NCI-H526 treated with DMSO at 0.1 percent for 48 hours (cell line): ENCODE data around the gene KIF21B.
"Not testable (repeated sequence)": the region's sequence is repeated elsewhere in the genome, so short reads cannot be mapped to it uniquely, and the experiment has no call there.

ENCODE experiments used
- DNase-seq: peaks from one replicate; lab custom pipeline; 2025; lab: John Stamatoyannopoulos, UW

KIF21B gene

DNA sequence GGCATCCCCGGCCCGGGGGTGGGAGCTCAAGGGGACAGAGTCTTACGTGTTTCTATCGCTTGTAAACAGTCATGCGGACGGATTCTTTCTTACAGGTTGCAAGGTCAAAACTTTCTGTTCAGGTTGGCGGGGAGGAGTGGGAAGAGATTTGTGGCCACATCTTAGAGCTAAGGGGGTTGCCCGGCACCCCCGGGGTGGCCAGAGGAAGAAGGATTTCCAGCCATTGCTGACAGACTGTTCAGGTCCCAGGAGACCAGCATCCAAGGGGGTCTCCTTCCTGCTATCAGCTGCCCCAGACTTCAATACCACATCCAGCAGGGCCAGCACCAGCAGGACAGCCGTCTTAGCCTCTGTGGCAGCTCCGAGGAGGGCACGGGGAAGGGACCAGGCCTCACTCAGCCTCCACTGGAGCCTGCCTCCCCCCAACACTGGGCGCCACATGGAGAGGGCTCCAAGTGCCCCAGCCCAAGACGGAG, 52.0 kb downstream of the KIF21B start:
- DNase-seq: no peak

DNA sequence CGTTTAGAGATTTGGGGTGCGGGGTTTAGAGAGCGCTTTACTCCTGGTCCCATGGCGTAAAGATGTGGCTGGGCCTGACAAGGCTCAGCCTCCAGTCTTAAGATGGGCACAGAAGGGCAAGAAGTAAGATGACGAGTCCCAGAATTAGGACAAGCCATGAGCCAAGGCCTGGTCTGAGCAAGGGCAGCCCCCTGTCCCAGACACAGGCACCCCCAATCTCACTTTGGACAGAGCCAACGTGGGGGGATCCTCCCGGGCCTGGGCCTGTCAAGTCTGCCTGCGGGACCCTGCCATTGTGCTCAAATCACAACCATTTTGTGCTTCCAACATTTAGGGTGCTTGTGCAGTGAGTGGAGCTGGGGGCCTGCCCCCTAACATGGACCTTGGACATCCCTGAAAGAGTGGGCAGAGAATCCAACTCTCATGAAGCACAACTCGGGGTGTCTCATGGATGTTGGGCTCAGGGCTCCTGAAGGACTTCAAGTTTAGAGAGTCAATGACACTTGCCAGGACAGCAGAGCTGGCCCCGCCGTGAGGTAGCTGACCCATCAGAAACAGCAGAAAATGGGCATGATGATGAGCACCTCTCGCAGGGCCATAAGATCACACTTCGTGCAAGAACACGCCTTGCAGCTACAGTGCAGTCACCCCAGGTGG, 52.6 kb downstream of the KIF21B start:
- no peak for DNase-seq

DNA sequence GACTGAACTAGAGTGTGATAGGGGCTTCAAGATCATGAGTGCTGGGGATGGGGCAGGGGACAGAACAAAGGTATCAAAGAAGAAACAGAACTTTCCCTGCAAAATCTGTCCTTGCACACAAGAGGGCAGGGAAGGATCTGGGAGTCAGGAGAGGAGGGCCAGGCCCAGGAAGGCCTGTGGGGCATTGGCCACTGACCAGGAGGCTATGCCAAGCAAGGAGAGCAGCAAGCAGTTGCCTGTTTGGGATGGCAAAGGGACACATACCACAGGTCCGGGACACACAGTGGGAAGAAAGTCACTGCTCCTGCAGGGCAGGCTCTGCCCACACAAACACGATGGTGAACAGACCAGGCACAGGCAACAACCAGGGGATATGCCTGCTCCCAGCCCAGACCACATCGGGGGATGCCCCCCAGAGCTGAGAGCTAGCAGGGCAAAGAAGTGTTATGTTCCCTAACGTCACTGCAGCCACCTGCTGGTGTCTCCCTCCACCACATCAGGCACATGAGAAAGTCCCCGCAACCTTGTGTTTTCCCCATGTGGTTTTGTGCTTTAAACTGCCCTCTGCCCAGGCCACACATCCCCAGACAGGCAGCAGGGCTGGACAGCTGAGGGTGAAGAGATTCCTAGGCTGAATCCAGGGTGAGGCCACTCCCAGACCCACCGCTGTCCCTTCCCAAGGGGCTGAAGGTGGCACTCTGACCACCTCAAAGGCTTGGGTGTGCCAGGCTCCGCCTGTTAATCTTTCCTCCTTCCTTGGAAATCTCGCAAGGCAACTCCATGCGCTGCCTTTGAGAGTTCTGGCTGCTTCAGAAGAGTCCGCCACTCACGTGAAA, 53.6 kb downstream of the KIF21B start:
- DNase-seq: no peak

DNA sequence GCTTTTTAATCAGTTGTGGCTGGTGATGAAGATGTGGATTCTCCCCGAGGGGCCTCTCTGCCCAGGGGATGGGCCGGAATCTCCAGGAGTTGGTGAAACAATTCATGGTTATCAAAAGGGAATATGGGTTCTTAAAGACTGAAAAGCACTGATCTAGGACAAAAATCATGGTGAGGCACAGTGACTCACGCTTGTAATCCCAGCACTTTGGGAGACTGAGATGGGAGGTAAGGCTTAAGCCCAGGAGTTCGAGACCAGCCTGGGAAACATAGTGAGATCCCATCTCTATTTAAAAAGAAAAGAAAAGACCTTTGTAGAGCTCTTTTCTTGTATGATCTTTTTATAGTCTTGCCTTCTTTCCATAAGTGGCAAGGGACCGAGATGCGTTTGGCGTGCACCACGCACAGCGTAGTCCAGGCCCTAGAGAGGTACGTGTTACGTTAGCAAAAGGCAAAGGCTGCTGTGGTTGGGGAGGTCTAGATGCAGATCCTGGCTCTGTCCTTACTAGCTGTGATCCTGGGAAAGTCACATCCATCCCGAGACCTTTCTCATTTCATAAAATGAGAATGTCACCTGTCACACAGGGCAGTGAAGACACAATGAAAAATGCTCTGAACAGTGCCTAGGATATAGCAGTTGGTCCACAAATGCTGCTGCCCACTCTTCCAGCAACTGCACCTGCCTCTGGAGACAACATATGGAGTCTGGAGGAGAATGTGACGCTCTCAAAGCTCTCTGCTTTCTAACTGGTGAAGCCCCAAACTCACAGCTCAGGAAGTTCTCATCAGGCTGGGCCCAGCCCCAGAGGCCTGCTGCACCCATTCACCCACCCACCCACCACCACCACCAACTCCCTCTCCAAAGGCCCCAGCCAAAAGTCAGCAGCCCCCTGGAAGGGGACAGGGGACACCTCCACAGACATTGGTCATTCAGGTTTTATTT, 54.8 kb downstream of the KIF21B start:
- DNase-seq: no peak

DNA sequence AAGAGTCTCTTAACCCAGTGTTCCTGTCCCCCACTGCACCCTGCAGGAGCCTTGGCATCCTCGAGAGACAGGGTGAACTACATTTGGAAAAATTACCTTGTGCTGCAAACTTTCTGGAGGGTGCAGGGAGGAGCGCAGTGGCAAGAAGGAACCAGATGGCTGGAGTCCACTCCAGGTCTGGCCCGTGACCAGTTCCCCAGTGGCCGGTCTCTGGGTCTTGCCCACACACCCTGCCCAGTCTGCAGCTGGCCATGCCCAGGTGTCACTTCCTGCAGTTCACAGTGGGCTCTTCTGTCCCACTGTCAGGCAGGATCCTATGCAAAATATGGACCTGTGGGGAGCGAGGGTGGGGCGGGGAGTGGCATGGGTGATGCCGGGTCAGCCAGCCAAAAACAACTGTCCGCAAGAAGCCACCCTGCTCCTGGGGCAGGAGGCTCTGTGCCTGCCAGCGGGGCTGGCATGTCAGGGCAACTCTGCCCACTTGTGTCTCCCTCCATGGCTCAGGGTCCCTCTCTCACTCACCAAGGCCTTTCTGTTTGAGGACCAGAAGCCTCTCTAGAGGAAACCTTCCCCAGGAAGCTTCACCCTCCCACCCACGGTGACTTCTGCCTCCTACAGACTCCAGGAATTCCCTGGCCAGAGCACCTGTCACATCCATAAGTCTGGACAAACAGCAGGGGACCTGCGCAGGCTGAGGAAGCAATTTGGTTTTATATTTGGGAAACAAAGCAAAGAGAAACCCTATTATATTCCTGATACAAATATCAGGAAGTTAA, 55.6 kb downstream of the KIF21B start:
- no peak for DNase-seq

DNA sequence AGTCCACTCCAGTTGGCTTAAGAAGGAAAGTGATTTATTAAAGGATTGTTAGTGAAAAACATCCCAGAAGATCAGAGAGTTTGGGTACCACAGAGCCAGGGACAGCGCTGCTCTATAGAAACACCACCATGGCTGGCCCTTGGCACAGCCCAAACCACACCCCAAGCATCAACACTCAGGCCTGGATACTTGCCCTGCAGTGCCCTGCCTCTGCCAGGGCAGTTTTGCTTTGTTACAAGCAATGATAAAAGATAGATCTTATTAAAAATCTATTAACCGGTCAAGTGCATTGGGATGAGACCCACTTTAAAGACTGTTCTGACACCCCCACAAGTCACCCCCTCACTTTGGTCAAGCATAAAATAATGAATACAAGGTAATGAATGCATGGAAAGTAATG, 56.6 kb downstream of the KIF21B start:
- no peak for DNase-seq

DNA sequence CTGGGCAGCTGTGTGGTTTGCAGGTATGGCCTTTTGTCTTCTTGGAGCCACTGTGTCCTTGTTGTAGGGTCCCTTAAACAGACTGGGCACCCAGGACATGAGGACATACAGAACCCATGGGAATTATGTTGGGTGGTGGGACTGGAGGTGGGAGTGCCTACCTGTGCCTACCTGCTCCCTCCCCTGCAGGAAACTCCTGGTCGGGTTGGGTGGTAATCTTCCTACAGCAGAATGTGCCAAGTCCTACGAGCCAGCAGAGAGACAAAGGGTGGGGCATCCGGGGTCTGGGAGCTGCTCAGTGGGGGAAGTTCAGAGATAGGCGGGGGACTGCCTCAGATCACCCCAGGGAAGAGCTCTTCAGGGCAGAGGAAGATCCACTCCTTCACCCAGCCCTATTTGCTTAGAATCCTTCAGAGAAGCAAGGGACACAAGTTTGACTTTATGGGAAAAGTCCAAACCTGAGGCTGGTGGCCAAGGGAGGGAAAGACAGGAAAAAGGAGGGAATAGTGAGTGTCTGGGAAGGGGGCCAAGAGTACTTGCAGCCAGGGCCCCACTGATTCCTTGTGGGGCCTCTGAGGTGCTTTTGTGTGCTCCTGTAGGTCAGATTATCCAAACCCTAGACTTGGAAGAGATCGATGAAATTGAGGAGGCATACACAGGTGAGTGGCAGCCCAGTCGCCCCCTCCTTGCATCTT, 58.3 kb downstream of the KIF21B start:
- DNase-seq: no peak

DNA sequence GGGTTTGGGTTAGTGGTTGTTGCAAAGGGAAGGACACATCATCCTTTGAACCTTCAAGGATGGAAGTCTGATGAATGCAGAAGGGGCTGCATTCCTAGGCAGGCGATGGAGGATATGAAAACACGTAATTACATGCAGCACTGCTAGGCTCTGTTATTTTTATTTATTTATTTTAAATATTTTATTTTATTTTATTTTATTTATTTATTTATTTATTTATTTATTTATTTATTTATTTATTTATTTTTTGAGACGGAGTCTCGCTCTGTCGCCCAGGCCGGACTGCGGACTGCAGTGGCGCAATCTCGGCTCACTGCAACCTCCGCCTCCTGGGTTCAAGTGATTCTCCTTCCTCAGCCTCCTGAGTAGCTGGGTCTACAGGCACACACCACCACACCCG, 59.6 kb downstream of the KIF21B start:
- not testable (repeated sequence) for DNase-seq

DNA sequence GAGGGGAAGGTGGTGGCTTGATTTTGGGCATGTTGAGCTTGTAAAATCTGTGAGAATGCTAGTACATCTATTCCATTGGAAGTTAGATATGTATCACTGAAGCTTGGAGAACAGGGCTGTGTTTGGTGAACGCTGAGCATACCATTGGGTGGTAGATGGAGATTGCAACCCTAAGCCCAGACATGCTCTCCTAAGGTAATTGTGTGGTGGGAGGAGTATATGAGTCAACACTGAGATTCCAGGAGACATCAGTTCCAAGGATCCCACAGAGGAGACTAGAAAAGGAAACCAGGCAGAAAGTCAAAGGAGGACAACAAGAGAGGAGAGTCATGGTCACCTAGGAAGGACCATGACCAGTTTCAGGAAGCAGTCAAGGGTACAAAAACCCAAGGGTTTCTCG, 60.4 kb downstream of the KIF21B start:
- no peak for DNase-seq

DNA sequence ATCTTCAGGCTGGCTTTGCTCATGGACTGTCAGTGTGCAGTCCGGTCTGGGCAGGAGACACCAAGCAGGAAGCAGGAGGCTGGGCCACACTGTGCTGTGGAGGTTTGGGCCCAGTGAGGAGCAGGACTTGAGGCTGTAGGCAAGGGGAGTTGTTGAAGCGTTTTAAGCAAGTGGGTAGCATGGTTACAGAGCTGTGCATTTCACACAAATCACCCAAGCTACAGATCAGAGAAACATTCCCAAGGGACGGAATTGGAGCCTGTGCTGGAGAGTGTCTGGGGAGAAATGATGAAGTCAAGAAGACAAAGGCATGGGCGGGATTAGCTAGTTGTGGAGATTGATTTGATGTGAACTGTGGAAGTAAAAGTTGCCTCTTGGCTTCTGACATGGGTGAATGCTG, 60.9 kb downstream of the KIF21B start:
- DNase-seq: no peak

DNA sequence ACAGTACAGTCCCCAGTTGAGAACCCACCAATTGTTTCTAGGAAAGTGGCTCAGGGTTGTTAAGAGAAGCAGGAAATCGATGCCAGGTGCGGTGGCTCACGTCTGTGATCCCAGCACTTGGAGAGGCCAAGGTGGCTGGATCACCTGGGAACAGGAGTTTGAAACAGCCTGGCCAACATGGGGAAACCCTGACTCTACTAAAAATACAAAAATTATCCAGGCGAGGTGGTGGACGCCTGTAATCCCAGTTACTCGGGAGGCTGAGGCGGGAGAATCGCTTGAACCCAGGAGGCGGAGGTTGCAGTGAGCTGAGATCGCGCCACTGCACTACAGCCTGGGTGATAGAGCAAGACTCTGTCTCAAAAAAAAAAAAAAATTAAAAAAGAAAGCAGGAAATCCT, 61.4 kb downstream of the KIF21B start:
- DNase-seq: not testable (repeated sequence)

DNA sequence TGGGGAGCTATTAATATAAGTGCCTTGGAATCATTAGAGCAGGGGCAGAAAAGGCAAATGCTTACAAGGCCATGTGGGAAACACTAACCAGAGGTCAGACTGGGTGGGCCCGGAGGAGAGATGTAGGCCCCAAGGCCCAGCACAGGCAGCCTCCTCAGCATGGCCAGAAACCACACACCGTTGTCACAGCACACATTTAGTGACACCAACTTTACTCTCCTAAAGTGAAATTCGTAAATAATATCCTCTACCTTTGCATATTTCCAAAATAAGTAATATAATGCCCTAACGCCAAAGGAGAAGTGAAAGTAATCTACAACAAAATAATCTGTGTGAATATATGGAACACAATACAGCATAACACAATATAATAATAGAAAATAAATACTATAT, 62.6 kb downstream of the KIF21B start:
- no peak for DNase-seq

DNA sequence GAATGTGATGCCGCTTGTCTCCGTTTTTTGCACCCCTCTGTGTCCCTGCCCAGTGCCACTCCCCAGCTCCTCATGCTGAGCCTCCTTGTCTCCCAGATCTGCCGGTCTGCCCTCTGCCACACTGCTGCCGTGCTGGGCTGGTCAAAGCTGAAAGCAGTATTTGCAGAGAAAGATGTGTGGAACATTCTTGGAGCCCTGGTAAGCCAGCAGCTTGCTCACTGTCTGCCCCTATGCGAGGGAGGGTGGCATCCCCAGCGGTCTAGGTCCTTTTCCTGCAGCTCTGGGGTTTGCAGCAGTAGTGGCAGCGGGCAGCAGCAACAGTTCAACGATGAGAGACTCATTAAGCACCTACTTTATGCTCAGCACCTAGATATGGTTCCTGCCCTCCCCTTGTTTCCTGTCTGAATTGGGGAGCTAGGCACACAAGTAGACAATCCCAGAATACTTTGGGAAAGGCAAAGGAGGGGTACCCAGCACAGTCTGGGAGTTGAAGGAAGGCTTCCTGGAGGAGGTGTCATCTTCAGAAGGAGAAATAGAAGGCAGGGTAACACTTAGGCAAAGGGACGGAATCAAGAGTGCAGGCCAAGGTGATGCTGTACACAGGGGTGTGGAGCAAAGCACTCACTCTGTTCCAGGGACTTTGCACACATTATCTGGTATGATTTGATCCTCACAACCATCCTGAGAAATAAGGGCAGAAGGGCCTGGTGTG, 63.1 kb downstream of the KIF21B start:
- DNase-seq: no peak

DNA sequence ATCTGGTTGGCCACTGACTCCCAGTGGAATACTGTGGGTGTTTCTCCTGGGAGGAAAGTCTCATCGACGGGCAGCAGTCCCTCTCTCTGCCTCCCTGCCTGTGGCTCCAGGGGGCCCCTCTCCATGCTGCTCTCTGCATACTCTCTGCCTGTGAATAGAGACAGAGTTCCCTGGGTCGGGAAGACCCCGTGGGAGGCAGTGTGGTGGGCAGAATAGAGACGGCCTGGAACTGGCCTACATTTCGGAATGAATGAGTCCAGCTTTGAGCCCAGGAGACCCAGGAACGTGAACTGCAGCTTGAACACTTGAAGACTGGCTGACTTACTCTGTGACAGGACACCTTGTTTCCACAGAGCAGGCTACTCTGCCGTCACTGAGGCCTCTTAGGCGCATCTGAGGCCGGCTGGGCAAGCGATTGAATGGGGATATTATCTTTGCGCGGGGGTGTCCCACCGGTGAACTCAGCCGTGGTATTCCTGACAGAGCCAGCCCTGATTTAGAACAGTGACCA, 64.0 kb downstream of the KIF21B start:
- DNase-seq: no peak

DNA sequence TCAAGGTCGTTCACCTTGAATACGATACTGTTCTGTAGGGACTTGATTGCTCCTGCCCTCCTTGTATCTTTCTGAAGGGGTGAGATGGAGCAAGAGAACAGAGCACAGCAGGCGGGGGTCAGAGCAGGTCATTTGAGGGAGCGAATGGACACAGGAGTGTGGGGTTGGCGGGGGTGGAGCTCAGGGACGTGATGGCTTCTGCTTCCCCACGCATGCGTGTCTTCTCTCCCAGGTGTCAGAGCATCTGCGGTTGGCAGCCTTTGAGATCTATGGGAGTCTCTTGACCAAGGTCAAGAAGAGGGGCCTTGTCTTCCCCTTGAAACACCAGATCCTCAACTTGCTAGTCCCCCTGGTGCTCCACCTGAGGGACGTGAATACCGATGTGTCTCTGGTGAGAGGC, 64.9 kb downstream of the KIF21B start:
- no peak for DNase-seq

DNA sequence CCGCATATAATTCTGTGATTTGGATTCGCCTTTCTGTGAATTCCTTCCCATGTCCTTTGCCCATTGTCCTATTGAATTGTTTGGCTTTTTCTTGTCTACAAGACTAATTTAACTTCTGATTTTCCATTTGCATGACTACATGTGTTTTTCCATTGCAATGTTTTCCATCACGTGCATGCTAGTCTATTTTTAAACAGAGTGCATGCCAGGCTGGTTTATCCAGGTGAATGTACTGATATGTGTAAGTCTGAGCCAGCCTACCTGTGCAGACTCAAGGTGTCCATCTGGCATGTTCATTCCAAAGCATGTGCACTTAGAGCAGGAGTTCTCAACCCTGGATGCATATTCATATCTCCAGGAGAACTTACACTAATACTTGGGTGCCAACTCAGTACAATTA, 69.1 kb downstream of the KIF21B start:
- DNase-seq: no peak

DNA sequence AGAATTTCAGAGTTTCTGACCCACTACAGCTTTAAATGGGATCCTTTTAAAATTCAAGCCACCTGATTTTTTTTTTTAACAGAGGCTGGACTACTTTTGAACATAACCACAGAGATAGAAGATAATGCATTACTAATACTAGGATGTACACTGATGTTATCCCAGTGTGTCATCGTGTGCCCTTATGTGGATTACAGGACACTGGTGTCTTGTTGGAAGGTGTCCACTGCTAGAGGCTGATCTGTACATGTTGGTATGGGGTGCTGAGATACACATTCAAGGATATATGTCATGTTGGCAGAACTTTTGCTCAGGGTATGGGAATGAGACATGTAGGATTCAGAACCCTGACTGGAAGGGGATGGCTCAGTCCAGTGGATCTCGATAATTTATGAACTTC, 72.5 kb downstream of the KIF21B start:
- DNase-seq: no peak

DNA sequence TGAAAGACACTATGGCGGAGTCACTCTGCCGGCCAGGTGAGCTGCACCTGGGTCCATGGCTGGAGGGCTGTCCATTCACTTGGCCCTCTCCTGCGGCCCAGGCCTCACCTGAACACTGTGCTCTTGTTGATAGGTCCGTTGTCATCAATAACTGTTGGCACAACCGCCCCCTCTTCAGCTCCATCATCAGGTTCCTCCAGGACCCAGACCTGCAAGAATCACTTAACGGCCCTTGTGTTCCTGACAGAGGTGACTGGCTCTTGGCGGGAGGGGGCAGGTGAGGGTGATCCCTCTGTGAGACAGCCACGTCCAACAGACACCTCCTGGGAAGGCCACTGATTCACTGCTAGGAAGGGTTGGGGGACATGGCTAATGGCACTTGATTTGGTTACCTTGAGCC, 73.9 kb downstream of the KIF21B start:
- no peak for DNase-seq

DNA sequence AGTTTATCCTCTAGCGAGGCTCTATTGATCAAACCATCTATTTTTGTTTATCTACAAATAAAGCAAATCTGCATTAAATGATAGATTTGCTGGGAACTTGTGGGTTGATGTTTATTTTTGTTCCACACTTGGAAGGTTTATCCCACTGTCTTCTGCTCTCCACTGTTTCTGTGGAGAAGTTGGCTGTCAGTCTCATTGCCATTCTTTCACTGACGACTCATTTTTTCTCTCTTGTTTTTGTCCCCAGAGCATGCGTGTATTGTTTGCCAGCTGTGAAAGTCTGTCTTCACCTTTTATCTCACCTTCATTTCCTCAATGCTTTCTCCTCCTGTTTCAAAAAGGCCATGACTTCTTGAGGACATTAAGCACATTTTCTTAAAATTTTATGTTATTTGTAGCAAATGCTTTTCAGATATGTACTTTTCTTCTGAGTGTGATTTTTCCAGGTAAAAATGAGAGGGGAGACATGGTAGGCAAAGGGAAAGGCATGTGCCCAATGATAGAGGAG, 76.4 kb downstream of the KIF21B start:
- no peak for DNase-seq

DNA sequence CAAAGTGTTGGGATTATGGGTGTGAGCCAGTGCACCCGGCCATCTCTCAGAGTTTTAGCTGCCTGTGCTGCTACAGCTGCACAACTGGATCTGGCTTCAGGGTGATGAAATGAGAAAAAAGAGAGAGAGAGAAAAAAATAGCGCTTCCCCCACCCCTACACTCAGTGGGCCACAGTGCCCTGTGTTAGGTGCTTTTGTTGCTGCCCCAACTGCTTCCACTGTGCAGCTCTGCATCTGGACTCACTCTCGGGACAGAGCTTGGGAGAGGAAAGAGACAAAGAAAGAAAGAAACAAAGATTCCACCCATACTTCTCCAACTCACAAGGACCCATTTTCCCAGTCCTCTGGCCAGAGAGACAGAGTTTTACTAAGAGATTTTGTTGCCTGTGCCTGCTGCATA, 78.4 kb downstream of the KIF21B start:
- DNase-seq: no peak
